ENCODE measurements around the gene DQX1. TPM values are rescaled to one million over a fixed set of nuclear protein-coding genes. Genes with fewer than 3 reads are reported as not detected.

The DQX1 gene
- total and polyA plus RNA-seq, 2 of the 4 experiments (the other 2 are of a cell fraction), result 0.07 TPM; not detected in 1

DNA sequence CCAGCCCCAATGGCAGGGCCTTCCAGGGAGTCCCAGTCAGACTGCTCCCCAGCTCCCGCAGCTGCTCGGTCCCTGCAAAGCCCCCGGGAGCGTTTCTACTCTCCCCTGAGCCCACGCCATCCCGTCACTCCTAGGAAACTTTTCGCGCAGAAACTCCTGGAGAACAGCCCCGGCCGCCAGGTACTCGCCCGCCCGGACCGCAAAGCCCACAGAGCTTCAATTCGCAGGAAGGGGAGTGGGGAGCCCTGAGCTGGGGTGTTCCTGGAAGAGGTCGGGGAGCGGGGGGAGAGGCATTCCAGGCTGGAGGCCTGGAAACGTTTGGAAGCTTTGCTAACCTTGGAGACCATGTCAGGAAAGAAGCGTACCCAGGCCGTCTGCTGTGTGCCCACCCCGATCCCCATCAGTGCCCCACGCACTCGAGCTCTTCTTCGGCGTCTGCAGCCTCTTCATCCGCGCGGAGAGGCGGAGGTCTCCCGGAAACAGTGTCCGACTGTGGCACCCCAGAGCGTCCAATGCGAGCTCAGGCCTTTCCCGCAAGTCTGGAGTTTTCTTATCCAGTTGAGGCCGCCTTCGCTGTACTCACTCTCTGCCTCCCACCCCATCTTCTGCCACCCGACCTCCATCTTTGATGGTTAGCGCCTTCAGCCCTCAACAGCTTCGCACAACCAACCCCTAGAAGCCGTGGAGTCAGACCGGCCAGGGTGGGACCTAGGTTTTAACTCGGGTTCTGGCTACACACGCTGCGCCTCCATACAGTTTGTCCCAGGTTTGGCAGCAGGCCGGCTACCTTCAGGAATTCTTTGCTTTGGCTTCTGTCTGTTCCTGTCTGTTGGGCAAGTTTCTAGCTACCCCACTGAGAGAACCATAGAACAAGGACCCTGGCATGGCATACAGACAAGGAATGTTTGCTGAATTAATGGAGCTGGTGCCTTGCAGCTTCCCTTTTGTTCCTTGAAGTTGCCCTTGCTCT is 22.2 kb downstream of the DQX1 start:
- POLR2A ChIA-PET (ENCODE audit: unreplicated experiment), result interaction anchor here (1.1 to 1.4 kb wide), 2 partner anchors 21 to 90 kb away, joined by 3 to 4 read pairs; partner anchors contain the start of genes CCDC142 and TTC31
- H3K4me1 ChIP-seq (ENCODE audit: control insufficient read depth, insufficient read depth, low read length), result peaks cover 21% of the 10 kb centered on the region

More for the DNA sequence above, 22.2 kb downstream of the DQX1 start:
- Histone ChIP-seq H3K18ac (ENCODE audit: low read depth, low read length) (peak overlapping the region; percentile 41; the same call in 1 of the 2 replicates), H4K5ac (ENCODE audit: low read depth, low read length) (peak overlapping the region; percentile 75), H3K23ac (ENCODE audit: low read depth, low read length) (peak overlapping the region; percentile 13; the same call in 1 of the 2 replicates), H3K36me3 (ENCODE audit: control insufficient read depth, insufficient read depth, low read length) (peaks cover 16% of the 10 kb centered on the region), H2BK5ac (ENCODE audit: low read depth, low read length, poor library complexity, severe bottlenecking) (peak overlapping the region; percentile 27), H2BK120ac (ENCODE audit: low read depth, low read length) (peak overlapping the region; percentile 64), H3K79me1 (ENCODE audit: low read depth in 1 of 2, low read length in 2 of 2) (peaks cover 12 to 40% of the 10 kb centered on the region in 2 experiments), H2BK20ac (ENCODE audit: low read depth, low read length) (peak overlapping the region; percentile 6; the same call in 1 of the 2 replicates), H2AFZ (replicated peaks; ENCODE audit: low read length, poor library complexity) (peak overlapping the region; percentile 97), H2AK5ac (ENCODE audit: low read depth, low read length) (peak overlapping the region; percentile 85), H3K9me3 (ENCODE audit: control insufficient read depth, insufficient read depth, low read length) (no peaks in the 10 kb centered on the region), H3K27ac (ENCODE audit: insufficient read depth, low read length) (peak overlapping the region; percentile 67), H3K14ac (replicated peaks; ENCODE audit: low read depth, low read length) (peak overlapping the region; percentile 89), H3K9ac (ENCODE audit: low read depth, low read length) (peak overlapping the region; percentile 39), H4K20me1 (ENCODE audit: insufficient read depth, low read length) (no peaks in the 10 kb centered on the region), H2BK15ac (ENCODE audit: low read depth, low read length) (peak overlapping the region; percentile 57; the same call in 1 of the 3 replicates), H3K56ac (ENCODE audit: extremely low read depth, insufficient read depth, low read length) (no peak overlapping the region), H2AK9ac (replicated peaks; ENCODE audit: low read depth, low read length, poor library complexity) (peak overlapping the region; percentile 87), H3K9me1 (ENCODE audit: insufficient read depth, low read length) (peaks cover 9% of the 10 kb centered on the region), H3K4ac (ENCODE audit: low read depth, low read length) (peak overlapping the region; percentile 66), H4K8ac (ENCODE audit: low read depth in 2 of 2, low read length in 2 of 2) (peak overlapping the region; percentile 91 to 94), H3K27me3 (ENCODE audit: control insufficient read depth, insufficient read depth, low read length) (peaks cover 24% of the 10 kb centered on the region), H3K4me2 (ENCODE audit: low read depth, low read length) (peak overlapping the region; percentile 67), H3K4me3 (ENCODE audit: insufficient read depth, low read depth, low read length) (peak overlapping the region; percentile 43), H4K91ac (ENCODE audit: insufficient read depth, low read depth, low read length) (peak overlapping the region; percentile 81)
- DNase-seq (no peak), ATAC-seq (ENCODE audit: low read depth) (no peak)
- TF ChIP-seq CHD1 (IDR thresholded peaks at IDR 0.05; ENCODE audit: low read depth, low read length) (no peak), FOS (IDR thresholded peaks at IDR 0.05; ENCODE audit: low read depth, low read length) (no peak), RAD21 (IDR thresholded peaks at IDR 0.05; ENCODE audit: low read length) (no peak), MAZ (IDR thresholded peaks at IDR 0.05; ENCODE audit: borderline replicate concordance, low read depth, low read length) (no peak), RFX5 (IDR thresholded peaks at IDR 0.05; ENCODE audit: low read depth, low read length) (no peak), RCOR1 (IDR thresholded peaks at IDR 0.05; ENCODE audit: insufficient replicate concordance, low read length) (no peak), CEBPB (IDR thresholded peaks at IDR 0.05; ENCODE audit: low read depth, low read length) (no peak)
- TF ChIP-seq, protein P1, sequence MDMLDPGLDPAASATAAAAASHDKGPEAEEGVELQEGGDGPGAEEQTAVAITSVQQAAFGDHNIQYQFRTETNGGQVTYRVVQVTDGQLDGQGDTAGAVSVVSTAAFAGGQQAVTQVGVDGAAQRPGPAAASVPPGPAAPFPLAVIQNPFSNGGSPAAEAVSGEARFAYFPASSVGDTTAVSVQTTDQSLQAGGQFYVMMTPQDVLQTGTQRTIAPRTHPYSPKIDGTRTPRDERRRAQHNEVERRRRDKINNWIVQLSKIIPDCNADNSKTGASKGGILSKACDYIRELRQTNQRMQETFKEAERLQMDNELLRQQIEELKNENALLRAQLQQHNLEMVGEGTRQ (IDR thresholded peaks at IDR 0.05; ENCODE audit: low read depth, low read length), result no peak
- 55% methylated on average over 28 of the region's 45 CpGs; no CpG with 5 or more reads in 1 of the 2 experiments for WGBS, 2 experiments (ENCODE audit: extremely low coverage in 2 of 2, insufficient read length in 1 of 2)
- BruUV-seq (replicated peaks), result no TSS peak
- CTCF ChIA-PET, result no interaction called here
- in situ Hi-C loops (cut with MboI; ENCODE audit: low sequenced_read_pairs), result no loop called here
- intact Hi-C loops (cut with micrococcal nuclease), result no loop called here
- dilution Hi-C loops (cut with HindIII; ENCODE audit: low sequenced_read_pairs, unreplicated experiment), result no loop called here

Measured in IMR-90 (cell line).